Activated CD4-positive, CD25-positive, alpha-beta regulatory T cell treated with anti-CD3 and anti-CD28 coated beads, Interleukin-2, amount 50 U/mL, for 24 hours (primary cell): Measurements from ENCODE around the gene SLC32A1.

Source experiments
- ATAC-seq, 2 donors: fragments of 150-1000 bp; cut with Tn5 transposase; one replicate each; pipeline ENCODE4 v1.10.0; 2021; ENCODE audit warnings: mild to moderate bottlenecking in 1 of 2, moderate library complexity in 1 of 2

SLC32A1 gene, protein sequence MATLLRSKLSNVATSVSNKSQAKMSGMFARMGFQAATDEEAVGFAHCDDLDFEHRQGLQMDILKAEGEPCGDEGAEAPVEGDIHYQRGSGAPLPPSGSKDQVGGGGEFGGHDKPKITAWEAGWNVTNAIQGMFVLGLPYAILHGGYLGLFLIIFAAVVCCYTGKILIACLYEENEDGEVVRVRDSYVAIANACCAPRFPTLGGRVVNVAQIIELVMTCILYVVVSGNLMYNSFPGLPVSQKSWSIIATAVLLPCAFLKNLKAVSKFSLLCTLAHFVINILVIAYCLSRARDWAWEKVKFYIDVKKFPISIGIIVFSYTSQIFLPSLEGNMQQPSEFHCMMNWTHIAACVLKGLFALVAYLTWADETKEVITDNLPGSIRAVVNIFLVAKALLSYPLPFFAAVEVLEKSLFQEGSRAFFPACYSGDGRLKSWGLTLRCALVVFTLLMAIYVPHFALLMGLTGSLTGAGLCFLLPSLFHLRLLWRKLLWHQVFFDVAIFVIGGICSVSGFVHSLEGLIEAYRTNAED

DNA sequence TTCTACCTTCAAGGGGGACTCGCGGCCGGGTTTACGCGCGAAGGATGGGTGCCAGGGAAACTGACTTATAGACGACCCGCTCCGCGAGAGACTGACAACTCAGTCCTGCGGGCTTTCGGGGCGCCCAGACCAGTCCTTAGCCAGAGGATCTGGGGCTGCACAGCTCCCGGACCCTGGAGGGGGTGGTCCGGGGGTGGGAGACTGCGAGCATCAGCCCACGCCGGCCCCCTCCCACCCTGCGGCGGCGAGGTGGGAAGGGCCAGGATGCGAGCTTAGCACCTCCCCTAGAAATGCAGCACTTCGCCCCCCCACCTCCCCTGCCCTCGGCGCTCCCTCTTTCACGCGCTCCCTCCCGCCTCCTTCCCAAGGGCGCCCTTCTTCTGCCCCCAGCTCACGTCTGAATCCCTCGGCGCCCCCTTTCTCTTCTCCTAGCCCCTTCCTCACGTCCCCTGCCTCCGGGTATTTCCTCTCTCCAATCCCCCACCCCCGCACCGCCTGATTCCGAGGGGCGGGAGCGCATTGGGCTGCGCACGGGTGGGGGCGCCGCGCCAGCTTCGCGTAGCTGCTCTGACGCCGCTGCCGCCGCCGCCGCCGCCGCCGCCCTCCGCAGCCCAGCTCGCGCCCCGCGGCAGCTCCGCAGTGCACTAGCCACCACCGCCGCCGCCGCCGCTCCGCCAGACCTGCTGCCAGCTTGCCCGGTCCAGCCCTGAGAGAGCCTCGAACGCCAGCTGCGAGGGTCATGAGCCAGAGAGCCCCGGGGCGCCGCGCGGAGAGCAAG, at the start of gene SLC32A1:
Gene SLC32A1 (plus strand): TSS at position 639 of the 778 bp plus-strand sequence. CDS start 239 bp downstream, outside the sequence.
- no peak for ATAC-seq

DNA sequence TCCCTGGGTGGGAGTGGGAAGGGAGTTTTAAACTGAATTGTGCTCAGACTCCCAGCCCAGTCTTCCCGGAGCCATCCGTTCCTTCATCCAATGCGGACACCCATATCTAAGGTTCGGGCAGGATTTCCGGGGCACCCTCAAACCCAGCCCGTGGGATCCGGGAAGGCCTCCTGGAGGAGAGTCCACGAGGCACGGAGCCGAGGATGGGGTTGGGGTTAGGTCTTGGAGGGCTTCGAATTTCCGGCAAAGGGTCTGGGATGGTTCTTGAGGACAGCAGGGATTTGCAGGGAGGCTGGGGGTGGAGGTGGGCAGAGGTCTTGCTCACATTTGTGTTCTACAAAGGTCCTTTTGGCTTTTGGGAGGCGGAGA, 49.5 kb upstream of the SLC32A1 start:
- ATAC-seq = no peak

DNA sequence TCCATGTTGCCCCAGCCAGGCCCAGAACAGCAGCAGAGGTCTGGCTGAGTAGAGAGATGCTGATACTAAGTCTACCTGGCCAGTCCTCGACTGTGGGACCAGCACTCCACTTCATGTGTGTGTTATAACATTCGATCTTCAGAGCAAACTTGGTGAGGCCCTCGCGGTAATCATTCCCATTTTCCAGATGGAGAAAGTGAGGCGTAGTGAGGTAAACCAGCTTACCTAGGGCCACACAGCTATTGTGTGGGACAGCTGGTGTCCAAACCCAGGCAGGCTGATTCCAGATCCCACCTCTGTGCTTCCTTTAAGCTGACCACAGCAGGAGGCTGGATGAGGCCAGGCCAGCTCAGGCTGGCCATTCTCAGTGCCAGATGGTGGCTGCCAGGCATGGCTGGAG, 47.7 kb upstream of the SLC32A1 start:
- ATAC-seq = no peak

DNA sequence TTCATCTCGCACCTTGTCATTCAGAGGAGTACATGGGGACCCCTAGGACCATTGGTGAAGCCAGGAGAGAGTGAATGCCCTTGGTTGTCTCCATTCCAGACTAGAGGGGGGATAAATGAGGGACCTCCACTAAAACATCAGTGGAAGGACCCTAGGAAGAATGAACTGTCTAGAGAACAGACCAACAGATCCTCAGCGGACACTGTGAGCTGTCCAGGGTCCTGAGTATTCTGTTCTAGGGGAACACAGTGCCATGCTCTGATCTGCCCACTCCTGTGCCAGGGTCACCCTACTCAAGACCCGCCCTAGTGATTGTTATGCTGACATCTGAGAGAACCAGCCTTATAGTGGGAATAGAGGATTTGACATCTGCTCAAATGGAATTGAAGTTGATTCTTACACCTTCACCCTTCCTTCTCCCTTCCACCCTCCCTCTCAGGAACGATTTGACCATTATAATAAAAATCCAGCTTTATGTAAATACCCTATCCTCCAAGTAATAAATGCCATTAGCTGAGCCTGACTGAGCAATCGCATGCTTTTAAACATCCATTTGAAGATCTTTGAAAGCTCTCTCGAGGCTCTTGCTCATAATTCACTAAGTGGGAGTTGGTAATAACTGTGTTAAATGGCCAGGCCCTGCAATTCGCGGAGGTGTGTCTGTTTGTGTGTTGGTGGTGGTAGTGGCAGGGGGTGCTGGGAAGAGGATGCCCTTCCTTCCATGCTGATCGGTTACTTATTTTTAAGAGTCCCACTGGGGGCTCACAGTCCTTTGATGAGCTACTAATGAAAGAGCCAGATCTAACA, 43.6 kb upstream of the SLC32A1 start:
- ATAC-seq = no peak

DNA sequence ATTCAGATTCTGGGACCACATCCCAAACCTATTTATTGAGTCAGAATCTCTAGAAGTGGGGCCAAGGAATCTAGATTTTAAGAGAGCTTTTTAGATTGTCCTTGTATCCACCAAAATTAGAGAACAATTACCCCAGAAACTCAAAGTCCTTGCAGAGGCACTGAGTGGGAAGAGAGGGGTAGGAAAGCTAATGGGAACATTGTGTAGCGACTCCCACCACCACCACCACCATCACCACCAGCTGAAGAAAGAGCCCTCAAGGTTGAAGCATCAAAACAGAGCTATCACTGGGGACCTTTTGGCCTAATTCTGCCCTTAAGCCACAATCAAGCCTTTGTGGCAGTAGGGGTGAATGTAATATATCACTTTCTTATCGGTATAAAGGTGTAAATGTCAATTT, 39.0 kb upstream of the SLC32A1 start:
- no peak for ATAC-seq

DNA sequence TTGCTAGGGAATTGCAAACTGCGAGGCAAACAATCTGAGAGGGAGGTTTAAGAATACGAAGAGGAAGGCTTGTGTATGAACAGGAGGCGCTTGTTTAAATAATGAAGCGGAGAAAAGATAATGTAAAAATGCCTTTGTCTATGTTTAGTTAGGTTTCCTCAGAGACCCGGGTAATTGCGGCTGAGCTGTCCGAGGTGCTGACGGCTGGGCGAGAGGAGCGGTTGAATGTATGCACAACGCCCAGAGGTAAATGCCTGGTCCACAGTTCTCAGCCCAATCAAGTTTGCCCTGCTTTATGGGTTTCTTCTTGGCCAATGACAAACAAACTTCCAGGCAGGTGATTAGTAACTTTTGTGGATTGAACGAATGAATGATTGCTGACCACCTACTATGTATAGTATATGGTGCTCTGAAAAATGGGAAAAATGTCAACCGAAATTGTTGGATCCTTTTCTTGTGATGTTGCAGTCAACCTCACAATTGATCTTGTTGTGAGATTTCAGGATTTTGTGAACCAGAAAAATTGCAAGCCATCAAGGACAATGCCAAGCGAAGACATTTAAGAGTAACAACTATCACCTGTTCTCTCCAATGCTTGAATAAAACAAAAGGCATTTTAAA, 38.3 kb upstream of the SLC32A1 start:
- no peak for ATAC-seq

DNA sequence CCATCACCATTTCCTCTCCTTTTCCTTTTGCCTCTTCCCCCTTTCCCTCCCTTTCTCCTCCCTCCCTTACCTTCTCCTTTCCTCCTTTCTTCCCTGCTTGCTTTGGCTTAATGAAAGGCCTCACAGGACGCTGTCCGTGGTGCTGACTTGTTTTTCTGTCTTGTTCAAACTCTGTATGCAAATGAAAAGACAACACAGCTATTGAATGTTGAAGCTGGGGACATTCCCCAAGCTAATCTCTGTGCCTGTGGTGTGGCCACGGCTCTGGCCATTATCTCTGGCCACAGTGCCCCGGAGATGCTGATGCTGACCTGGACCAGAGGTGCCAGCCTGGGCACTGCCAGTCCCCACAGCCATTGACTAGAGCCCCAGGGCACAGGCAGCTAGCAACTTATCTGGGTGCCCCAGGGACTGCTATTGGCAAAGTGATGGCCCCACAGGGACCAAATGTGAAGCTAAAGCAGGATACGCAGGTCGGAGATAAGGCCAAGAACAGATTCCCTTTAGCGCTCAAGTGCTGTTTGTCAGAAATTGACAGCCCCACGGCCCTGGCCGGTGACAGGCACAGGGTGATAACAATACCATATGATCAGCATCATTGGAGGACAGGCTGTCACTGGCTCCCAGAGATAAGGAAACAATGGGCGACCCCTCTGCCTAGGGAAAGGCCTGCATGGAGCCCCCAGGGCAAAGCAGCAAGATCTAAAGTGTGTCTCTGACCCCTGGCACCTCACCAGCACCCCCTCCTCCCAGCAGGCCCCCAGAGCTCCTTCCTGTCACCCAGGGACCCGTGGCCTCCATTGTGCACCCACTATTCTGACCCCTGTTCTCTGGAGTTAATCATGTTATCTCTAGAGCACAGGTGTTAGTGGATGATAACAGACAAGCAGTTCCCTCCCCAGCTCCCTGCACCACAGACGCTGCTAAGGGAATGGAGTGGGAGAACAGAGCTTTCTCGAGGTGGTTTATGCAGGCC, 31.6 kb upstream of the SLC32A1 start:
- no peak for ATAC-seq

DNA sequence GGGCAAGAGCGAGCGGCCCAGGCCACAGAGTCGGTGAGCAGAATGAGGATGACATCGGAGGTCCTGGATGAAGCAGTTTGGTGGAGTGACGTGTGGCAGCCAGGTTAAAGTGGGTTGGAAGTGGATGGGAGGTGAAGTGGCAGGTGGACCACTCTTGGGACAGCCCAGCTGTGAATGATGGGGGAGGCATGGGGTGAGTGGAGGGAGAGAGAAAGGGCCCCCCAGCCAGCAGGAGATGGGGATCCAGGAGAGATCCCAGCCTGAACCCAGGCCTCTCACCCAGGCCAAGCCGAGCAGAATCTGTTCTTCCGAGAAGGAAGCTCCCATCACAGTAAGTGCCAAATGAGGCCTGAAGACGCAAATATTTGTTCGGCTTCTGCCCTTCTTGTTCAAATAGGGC, 27.0 kb upstream of the SLC32A1 start:
- no peak for ATAC-seq

DNA sequence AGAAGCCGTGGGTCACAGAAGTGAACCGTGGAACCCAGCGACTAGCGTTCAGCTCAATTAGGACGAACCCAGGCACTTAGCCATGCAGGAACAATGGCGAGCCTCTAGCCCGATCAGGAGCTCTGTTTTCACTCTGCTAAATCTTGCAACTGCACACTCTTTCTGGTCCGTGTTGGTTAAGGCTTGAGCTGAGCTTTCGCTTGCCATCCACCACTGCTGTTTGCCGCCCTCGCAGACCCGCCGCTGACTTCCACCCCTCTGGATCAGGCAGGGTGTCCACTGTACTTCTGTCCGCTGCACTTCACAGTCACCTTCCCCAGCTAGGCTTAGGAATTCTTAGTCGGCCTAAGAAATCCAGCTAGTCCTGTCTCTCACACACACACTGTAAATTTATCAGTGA, 25.7 kb upstream of the SLC32A1 start:
- no peak for ATAC-seq

DNA sequence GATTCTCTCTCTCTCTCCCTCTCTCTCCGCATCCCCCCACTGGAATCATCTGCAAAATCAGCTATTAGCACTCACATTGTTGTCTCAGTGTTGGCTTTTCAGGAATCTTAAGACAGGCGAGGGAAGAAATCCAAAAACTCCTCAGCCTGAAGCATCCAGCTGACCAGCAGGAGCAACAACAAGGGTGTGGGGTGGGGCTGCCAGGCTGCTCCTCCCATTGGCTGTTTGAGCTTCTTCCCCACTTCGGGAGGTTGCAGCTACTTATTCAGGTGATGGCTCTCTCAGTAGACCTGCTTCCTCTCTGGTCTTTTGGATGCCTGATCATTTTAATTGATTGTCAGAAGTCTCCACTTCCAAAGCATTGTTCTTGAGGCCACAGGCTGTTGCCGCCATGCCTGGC, 24.1 kb upstream of the SLC32A1 start:
- no peak for ATAC-seq

DNA sequence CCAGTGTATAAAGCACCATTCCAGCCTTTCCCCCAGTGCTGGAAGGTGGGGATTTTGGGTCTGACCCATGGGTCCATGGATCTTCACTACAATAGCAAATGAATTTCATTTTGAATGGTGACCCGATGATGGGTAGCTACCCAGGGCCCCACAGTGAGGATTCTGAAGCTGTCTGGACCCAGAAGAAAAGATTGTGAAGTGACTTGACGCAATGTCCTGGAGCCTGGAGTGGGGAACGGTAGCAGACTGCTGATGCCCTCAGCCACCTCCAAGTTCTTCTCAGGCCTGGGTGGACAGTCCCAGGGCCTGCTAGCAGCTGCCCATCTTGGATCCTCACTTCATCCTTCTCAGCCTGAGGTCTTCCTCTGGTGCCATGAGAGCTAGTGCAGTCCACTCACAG, 23.4 kb upstream of the SLC32A1 start:
- ATAC-seq = no peak

DNA sequence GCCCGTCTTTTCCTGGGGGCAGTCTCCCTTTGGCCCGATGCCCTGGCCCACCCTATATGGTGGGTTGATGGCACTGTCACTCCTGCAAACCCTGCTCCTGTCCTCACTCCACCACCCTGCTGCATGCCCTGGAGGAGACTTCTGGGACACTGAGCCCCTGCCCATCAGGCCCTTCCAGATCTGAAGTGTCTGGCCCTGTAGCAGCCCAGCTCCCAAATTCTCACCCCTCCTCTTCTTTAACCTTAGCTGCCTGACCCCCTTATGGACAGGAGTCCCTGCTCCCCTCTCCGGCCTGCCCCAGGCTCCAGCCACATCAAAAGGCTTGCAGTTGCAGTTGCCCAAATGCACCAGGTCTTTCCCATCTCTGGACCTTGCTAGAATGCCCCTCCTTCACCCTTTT, 20.8 kb upstream of the SLC32A1 start:
- no peak for ATAC-seq

DNA sequence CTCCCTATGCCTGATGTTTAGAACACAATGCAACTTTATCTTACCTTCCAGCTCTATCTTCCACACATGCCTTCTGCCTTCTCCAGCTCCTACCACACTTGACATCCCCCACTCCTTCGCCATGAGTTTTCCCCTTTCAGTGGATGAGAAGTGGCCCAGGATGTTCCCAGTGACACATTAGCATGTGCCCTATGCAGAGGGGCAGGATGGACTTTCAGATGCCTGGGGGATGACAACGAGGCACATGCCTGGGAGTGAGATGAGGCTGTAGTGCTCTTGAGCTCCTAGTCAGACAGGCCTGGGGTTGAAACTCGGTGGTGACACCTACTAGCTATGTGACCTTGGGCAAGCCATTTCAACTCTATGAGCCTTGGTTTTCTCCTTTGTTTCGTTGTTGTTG, 20.1 kb upstream of the SLC32A1 start:
- no peak for ATAC-seq

DNA sequence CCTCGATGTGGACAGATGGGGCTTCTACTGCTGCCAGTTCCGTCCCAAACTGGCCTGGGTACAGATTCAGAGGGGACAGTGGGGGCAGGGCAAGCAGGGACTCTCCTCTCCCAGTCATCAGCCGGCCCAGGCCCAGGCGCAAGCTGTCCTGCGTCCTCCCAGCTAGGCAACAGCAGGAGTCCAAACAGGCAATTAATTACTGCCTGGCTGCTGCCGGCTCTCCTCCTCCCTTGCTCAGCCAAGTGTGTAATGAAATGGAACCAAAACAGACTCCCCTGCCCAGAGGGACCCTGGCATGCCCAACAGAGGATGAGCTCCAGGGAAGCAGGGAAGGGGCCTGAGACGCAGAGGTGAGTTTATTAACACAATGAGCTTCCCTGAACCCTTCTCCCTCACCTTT, 17.8 kb upstream of the SLC32A1 start:
- ATAC-seq = no peak

DNA sequence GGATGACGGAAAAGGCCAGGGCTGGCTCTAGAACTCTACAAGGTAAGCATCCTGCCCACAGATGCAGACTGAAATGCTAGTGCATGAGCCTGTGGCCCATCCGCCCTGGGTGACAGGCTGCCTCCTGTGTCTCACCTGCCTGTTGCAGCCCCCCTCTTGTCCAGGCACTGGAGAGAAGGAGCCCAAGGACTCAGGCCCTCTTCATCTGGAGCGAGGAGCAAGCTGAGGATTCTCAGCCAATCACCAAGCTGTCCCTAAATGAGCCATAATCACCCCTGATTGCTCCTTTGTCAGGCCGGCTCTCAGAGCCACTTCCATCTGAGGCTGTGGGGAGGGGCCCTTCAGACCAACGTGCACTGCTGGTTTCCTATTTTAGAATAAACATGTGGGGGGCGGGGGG, 10.0 kb upstream of the SLC32A1 start:
- ATAC-seq = no peak

DNA sequence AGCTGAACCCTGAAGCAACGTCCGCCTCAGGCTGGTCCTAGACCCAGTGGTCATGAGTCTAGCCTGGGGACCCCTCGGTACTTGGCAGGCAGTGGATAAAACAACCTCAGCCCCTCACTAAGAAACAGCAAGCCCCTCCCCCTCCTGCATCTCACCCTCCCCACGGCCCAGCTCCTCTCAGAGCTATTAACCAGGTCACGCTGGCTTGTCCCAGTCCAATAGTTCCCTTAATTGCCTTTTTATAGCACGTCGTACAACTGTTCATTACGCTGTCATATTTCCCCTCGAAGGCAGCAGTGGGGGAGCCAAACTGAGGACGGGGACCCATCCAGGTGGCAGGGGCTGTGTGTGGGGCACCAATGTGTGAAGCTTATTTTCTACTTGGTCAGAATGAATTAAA, 8.6 kb upstream of the SLC32A1 start:
- ATAC-seq = no peak

DNA sequence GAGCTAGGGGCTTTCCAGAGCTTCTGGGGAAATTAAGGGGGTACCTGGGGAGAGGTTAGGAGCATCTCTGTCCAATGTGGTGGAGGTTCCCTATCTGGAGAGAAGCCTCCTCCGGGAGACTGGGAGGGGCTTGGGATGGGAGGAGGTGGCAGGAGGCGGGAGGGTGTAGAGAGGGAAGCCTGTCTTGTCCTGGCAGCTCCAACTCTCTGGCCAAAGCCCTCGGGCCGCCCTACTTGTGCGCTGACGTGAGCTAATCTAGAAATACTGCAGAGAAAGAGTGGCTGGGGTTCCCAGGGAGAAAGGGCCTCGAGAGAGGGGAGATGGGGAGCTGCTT, 1.6 kb upstream of the SLC32A1 start:
- ATAC-seq = no peak

DNA sequence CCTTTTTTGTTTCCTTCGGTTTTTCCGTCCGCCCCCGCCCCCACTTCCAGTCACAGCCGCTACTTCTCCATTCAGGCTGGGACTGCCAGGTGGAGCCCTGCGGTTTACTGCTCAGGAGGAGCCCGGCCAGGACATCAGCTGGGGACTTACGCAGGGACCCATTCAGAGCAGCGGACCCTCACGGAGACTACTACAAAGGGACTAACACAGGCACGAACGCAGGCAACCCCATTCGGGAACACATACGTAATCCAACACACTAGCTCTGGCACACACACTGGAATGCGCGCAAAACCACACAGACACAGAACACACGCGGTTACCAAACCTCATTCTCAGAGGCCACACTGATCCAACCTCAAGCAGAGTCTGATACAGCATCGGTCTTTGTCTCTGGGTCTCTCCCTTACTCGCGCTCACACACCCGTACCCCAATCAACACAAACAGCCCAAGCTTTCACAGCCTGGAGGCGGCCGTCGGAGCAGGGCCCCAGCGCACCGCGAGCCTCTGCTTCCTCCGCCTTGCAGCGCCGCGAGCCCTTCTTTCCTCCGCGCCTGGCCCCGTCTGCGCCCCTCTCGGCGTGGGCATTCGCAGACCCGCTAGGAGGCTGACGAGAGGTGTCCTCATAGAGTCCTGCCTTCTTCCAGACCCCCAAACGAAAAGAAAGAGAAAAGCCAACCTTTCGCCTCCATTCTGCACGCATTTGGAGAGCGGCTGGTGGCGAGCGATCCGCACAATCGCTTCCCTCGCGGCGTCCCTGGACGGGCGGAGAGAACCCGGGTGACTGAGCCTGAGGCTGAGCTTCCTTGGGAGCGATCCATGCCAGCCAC, 1.1 kb upstream of the SLC32A1 start:
- ATAC-seq = peak in 1 of 2 donors; percentile 12

DNA sequence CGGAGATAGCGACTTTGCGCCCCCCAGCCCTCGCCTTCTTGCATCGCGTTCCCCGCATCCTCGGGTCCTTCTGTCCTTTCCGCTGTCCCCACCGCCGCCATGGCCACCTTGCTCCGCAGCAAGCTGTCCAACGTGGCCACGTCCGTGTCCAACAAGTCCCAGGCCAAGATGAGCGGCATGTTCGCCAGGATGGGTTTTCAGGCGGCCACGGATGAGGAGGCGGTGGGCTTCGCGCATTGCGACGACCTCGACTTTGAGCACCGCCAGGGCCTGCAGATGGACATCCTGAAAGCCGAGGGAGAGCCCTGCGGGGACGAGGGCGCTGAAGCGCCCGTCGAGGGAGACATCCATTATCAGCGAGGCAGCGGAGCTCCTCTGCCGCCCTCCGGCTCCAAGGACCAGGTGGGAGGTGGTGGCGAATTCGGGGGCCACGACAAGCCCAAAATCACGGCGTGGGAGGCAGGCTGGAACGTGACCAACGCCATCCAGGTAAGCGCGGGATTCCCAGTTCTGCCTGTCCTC, 401 bp downstream of the SLC32A1 start:
- ATAC-seq = no peak

DNA sequence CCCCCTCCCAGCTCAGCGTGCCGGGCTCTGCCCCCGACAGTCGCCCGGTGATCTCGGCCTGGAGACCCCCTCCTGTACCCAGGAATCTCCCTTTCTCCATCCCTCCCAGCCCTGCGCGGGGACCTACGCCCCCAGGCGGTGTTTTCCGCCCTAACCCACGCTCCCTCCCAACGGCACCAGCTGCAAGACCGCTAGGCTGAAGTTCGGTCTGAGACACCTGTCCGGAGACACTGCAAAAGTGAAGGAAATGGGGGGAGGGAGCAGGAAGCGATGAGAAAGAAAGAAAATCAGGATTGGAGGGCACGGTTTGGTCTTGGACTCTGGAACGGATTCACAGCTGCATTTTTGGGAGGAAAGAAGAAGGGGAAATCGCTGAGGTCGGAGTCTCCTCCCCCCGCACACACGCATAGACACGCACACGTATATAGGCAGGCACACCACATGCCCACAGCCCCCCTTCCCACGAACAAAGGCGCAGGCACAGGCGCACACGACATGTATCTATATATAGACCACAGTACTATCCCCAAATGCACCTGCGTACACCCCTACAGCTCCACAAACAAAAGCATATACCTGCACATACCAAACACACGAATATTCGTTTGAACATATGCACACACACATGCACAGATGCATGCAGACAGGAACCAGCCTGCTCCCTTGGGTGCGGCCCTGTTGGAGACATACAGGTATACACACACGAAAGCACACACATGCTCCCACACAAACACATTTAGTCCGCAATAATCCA, 1.0 kb downstream of the SLC32A1 start:
- ATAC-seq = peak in 1 of 2 donors; percentile 8
